ENCODE results near the gene CD200. TPM values are rescaled to one million over a fixed set of nuclear protein-coding genes. Genes with fewer than 3 reads are reported as not detected.

The CD200 gene
- total and polyA plus RNA-seq, 9 of the 15 experiments (the other 6 are each of a cell fraction or from before 2014, with no cell fraction given): 0.13 TPM; not detected in 8

- Histone ChIP-seq H3K36me3 (ENCODE audit: control insufficient read depth, insufficient read depth, low read length) (no peaks in the 10 kb centered on the region), H4K20me1 (replicated peaks; ENCODE audit: control insufficient read depth, insufficient read depth, low read length) (no peaks in the 10 kb centered on the region), H3K4me3 (no peak overlapping the region), H2AFZ (ENCODE audit: low read depth, low read length) (no peak overlapping the region), H3K27me3 (ENCODE audit: control insufficient read depth in 2 of 2, insufficient read depth in 2 of 2, low read length in 2 of 2) (no peaks in the 10 kb centered on the region), H3K9ac (ENCODE audit: insufficient read depth in 1 of 2, low read depth in 2 of 2, low read length in 2 of 2) (no peak overlapping the region), H3K4me2 (ENCODE audit: insufficient read depth, low read length) (no peak overlapping the region), H3K79me2 (ENCODE audit: control insufficient read depth, insufficient read depth, low read length) (no peaks in the 10 kb centered on the region), H3K4me1 (replicated peaks in 1 of 2; ENCODE audit: control insufficient read depth in 2 of 2, insufficient read depth in 2 of 2, low read length in 2 of 2) (no peaks in the 10 kb centered on the region), H3K27ac (ENCODE audit: extremely low read depth, low read depth, low read length) (no peak overlapping the region), H3K9me3 (replicated peaks; ENCODE audit: control insufficient read depth, insufficient read depth, low read depth, low read length) (no peaks in the 10 kb centered on the region), H3K9me1 (ENCODE audit: control insufficient read depth, insufficient read depth, low read length) (no peaks in the 10 kb centered on the region)
- POLR2A ChIA-PET: no interaction called here
- DNase-seq (ENCODE audit: extremely low read depth in 1 of 4, low spot score in 3 of 4) (no peak), FAIRE-seq (no peak), ATAC-seq (no peak)
- CTCF ChIA-PET (ENCODE audit: low intra/inter-chr PET ratio): no interaction called here
- in situ Hi-C loops (cut with MboI): no loop called here
- TF ChIP-seq, protein P1, sequence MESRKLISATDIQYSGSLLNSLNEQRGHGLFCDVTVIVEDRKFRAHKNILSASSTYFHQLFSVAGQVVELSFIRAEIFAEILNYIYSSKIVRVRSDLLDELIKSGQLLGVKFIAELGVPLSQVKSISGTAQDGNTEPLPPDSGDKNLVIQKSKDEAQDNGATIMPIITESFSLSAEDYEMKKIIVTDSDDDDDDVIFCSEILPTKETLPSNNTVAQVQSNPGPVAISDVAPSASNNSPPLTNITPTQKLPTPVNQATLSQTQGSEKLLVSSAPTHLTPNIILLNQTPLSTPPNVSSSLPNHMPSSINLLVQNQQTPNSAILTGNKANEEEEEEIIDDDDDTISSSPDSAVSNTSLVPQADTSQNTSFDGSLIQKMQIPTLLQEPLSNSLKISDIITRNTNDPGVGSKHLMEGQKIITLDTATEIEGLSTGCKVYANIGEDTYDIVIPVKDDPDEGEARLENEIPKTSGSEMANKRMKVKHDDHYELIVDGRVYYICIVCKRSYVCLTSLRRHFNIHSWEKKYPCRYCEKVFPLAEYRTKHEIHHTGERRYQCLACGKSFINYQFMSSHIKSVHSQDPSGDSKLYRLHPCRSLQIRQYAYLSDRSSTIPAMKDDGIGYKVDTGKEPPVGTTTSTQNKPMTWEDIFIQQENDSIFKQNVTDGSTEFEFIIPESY (CRISPR knock-in tag; IDR thresholded peaks at IDR 0.05): no peak
- TF ChIP-seq ZNF57 (CRISPR knock-in tag; IDR thresholded peaks at IDR 0.05): no peak
- no peak for TF ChIP-seq ZNF561 (CRISPR knock-in tag; conservative IDR thresholded peaks at IDR 0.05)
- TF ChIP-seq TFE3 (CRISPR knock-in tag; IDR thresholded peaks at IDR 0.05): no peak
- TF ChIP-seq, protein P2, sequence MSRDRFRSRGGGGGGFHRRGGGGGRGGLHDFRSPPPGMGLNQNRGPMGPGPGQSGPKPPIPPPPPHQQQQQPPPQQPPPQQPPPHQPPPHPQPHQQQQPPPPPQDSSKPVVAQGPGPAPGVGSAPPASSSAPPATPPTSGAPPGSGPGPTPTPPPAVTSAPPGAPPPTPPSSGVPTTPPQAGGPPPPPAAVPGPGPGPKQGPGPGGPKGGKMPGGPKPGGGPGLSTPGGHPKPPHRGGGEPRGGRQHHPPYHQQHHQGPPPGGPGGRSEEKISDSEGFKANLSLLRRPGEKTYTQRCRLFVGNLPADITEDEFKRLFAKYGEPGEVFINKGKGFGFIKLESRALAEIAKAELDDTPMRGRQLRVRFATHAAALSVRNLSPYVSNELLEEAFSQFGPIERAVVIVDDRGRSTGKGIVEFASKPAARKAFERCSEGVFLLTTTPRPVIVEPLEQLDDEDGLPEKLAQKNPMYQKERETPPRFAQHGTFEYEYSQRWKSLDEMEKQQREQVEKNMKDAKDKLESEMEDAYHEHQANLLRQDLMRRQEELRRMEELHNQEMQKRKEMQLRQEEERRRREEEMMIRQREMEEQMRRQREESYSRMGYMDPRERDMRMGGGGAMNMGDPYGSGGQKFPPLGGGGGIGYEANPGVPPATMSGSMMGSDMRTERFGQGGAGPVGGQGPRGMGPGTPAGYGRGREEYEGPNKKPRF (IDR thresholded peaks at IDR 0.05; ENCODE audit: low read depth, low read length): no peak
- TF ChIP-seq YY1 (IDR thresholded peaks at IDR 0.05; ENCODE audit: borderline replicate concordance in 1 of 3, control insufficient read depth in 1 of 3, extremely low read depth in 1 of 3, insufficient read depth in 3 of 3, insufficient read length in 1 of 3, insufficient replicate concordance in 2 of 3, low read depth in 1 of 3, low read length in 2 of 3): no peak
- TF ChIP-seq SRSF7 (optimal IDR thresholded peaks at IDR 0.05; ENCODE audit: low read depth, low read length): no peak
- intact Hi-C loops (cut with micrococcal nuclease): no loop called here
- WGBS (ENCODE audit: insufficient coverage, low coverage, missing lambda C conversion rate): 0% methylated on average over 1 of the region's 1 CpG
- BruUV-seq (replicated peaks): no TSS peak
Measured at GRCh38 chr3:112395896-112396290, 62.9 kb downstream of the CD200 start.

Measured in K562 (cell line).